B cell (primary cell): ENCODE measurements around the gene UGT1A7. TPM values are rescaled to one million over a fixed set of nuclear protein-coding genes. Genes with fewer than 3 reads are reported as not detected.
"Not testable (repeated sequence)": the region's sequence is repeated elsewhere in the genome, so short reads cannot be mapped to it uniquely, and the experiment has no call there.

Experiments used
- ATAC-seq: fragments of 200-7000 bp; cut with Tn5 transposase; one replicate; pipeline ENCODE4 v1.10.0; 2021; ENCODE audit warnings: low read depth, mild to moderate bottlenecking, moderate number of reproducible peaks, moderate library complexity
- CTCF ChIA-PET: fragments of 350-600 bp; sonication (Branson Sonifier 250); formaldehyde crosslinking; loops from one replicate; lab custom pipeline; 2021; ENCODE audit warnings: antibody characterized with exemption, inconsistent platforms; lab: Charles Lee
- POLR2A ChIA-PET: fragments of 350-600 bp; sonication (Branson Sonifier 250); formaldehyde crosslinking; loops from one replicate; lab custom pipeline; 2021; ENCODE audit warnings: antibody characterized with exemption; lab: Charles Lee
- DNase-seq: peaks from one replicate; pipeline ENCODE4 v3.0.0; 2013
- H2AFZ ChIP-seq: 2 replicates; pipeline ENCODE4 v1.6.1; 2012; ENCODE audit warnings: mild to moderate bottlenecking, low read depth, low read length; ENCODE audit not compliant: insufficient read depth, poor library complexity, severe bottlenecking
- H3K27ac ChIP-seq, 2 donors: 1 replicate in 1 of 2; 2 replicates in 1 of 2; pipeline ENCODE4 v1.5.1; 2012 to 2013; ENCODE audit warnings: low read length in 2 of 2, mild to moderate bottlenecking in 2 of 2, moderate library complexity in 1 of 2
- H3K27me3 ChIP-seq, 4 experiments: fragments of 200-600 bp in 1 of 4; sonication (generic) in 1 of 4; replicated peaks in 1 of 4; 1 replicate in 2 of 4; 2 replicates in 2 of 4; pipeline versions ENCODE4 v1.6.1 to v1.7.0; 2013 to 2016; ENCODE audit warnings: low read length in 3 of 4, mild to moderate bottlenecking in 2 of 4, mixed read lengths in 1 of 4, moderate library complexity in 1 of 4; ENCODE audit not compliant: insufficient read depth in 4 of 4, control insufficient read depth in 3 of 4; ENCODE audit errors: control extremely low read depth in 1 of 4
- H3K36me3 ChIP-seq, 2 experiments: replicated peaks in 1 of 2; 1 replicate in 1 of 2; 2 replicates in 1 of 2; pipeline versions ENCODE4 v1.6.1 to v1.7.1; 2013; ENCODE audit warnings: low read length in 1 of 2; ENCODE audit not compliant: insufficient read depth in 2 of 2, control insufficient read depth in 1 of 2; ENCODE audit errors: control extremely low read depth in 1 of 2, extremely low read depth in 1 of 2
- H3K4me1 ChIP-seq, 2 donors: fragments of 200-600 bp in 1 of 2; sonication (generic) in 1 of 2; 1 replicate in 1 of 2; 2 replicates in 1 of 2; pipeline versions ENCODE4 v1.5.1 to v1.6.1; 2013 to 2017; ENCODE audit warnings: low read length in 2 of 2; ENCODE audit not compliant: control insufficient read depth in 2 of 2, insufficient read depth in 2 of 2
- H3K4me2 ChIP-seq: replicated peaks from 2 replicates; pipeline ENCODE3; 2012; ENCODE audit warnings: mild to moderate bottlenecking, low read depth, low read length; ENCODE audit not compliant: poor library complexity, severe bottlenecking
- H3K4me3 ChIP-seq, 5 experiments: fragments of 200-600 bp in 1 of 5; sonication (generic) in 1 of 5; 1 replicate in 3 of 5; 2 replicates in 2 of 5; pipeline versions ENCODE4 v1.5.1 to v1.7.0; 2011 to 2016; ENCODE audit warnings: low read length in 4 of 5, mild to moderate bottlenecking in 4 of 5, low read depth in 2 of 5, control low read depth in 1 of 5, moderate library complexity in 1 of 5; ENCODE audit not compliant: insufficient read depth in 1 of 5; ENCODE audit errors: control extremely low read depth in 1 of 5, extremely low read depth in 1 of 5
- H3K79me2 ChIP-seq: fragments of 200-600 bp; sonication (generic); one replicate; pipeline ENCODE4 v1.6.0; 2016; ENCODE audit warnings: low read length; ENCODE audit not compliant: control insufficient read depth, insufficient read depth
- H3K9ac ChIP-seq: fragments of 200-600 bp; sonication (generic); 2 replicates; pipeline ENCODE4 v1.6.1; 2017; ENCODE audit warnings: mild to moderate bottlenecking, low read length, moderate library complexity
- H3K9me3 ChIP-seq, 3 donors: one replicate each; pipeline versions ENCODE4 v1.6.1 to v1.7.1; 2013; ENCODE audit warnings: low read length in 2 of 3; ENCODE audit not compliant: control insufficient read depth in 2 of 3, insufficient read depth in 1 of 3; ENCODE audit errors: control extremely low read depth in 1 of 3
- H4K20me1 ChIP-seq: 2 replicates; pipeline ENCODE4 v1.6.0; 2012; ENCODE audit warnings: mild to moderate bottlenecking, low read length; ENCODE audit not compliant: insufficient read depth, control insufficient read depth, poor library complexity, severe bottlenecking
- H3K27ac Mint-ChIP-seq: one replicate; pipeline ENCODE4 v1.8.0; 2021; ENCODE audit warnings: mixed read lengths
- H3K27me3 Mint-ChIP-seq: one replicate; pipeline ENCODE4 v1.8.0; 2021; ENCODE audit warnings: mixed read lengths
- H3K4me1 Mint-ChIP-seq: one replicate; pipeline ENCODE4 v1.8.0; 2021; ENCODE audit warnings: mixed read lengths
- H3K4me3 Mint-ChIP-seq: one replicate; pipeline ENCODE4 v1.8.0; 2021; ENCODE audit warnings: mixed read lengths
- H3K9me3 Mint-ChIP-seq: one replicate; pipeline ENCODE4 v1.8.0; 2022; ENCODE audit warnings: mixed read lengths; ENCODE audit not compliant: insufficient read depth
- CTCF ChIP-seq: fragments of 200-600 bp; IDR thresholded peaks from one replicate; pipeline ENCODE4 v1.8.0; 2022; ENCODE audit warnings: antibody characterized with exemption, mild to moderate bottlenecking
- EZH2 ChIP-seq: IDR thresholded peaks from 2 replicates; pipeline ENCODE4 v1.6.1; 2012; ENCODE audit warnings: borderline replicate concordance, low read depth, mild to moderate bottlenecking, moderate library complexity, low read length; ENCODE audit not compliant: insufficient read depth, poor library complexity, severe bottlenecking
- WGBS: methylation state at CpG from one replicate; pipeline ENCODE4 v1.1.5; 2013; ENCODE audit warnings: missing lambda C conversion rate; ENCODE audit not compliant: insufficient coverage; 5-methylcytosine and 5-hydroxymethylcytosine counted together
- intact Hi-C: fragments of 100-400 bp; cut with micrococcal nuclease; formaldehyde crosslinking; loops from one replicate; pipeline ENCODE4 v1.10.0; 2022
- polyA plus RNA-seq: library from polyadenylated mRNA; depleted of rRNA; stranded (reverse); fragments of >200 nt; gene quantifications from 2 replicates; pipeline ENCODE4 v1.2.3, GENCODE V29; 2012
- total RNA-seq, 2 donors: library from RNA; stranded (reverse); fragments of 120-200 nt in 1 of 2; gene quantifications; 1 replicate in 1 of 2; 2 replicates in 1 of 2; pipeline versions ENCODE4 v1.2.3 to v1.2.4, GENCODE V29; 2013 to 2022

UGT1A7 gene
- total and polyA plus RNA-seq, 2 donors (not counting 1 experiment from before 2014, with no cell fraction given): not detected

DNA sequence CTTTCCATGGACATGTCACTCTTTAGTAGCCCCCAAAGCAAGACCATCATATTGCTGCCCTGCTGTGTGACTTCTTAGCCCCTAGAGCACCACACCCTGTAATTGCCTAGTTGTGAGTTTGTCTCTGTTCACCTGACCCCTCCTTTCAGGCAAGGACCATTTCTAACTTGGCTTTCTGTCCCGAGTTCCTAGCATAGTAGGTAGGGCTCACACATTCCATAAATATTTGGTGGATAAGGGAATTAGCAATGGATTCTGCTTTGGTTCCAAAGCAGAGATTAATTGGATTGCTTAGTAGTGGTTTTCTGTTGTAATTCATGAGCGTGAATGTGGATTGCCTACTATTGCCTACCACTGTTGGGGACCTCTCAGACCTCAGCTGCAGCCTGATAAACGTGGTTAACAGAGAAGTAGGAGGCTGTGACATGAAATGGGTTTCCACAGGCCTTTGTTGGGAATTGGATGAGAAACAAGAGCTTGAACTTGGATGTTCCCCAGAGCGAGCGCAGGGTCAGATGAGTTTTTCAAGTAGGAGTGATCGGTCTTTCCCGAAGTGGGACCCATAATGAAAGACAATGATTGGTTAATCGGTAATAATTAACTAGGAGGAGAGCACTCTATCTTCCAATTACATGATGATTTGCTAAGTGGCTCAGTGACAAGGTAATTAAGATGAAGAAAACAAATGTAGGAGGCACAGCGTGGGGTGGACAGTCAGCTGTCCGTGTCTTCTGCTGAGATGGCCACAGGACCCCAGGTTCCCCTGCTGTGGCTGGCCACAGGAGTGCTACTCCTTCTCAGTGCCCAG lies 65.0 kb downstream of the UGT1A7 start:
- H3K79me2 ChIP-seq: no peaks in the 10 kb centered on the region
- no peak for DNase-seq
- TF ChIP-seq EZH2 (no peak), CTCF (no peak)
- 87% methylated on average over 7 of the region's 10 CpGs for WGBS
- no peak for ATAC-seq
- ChIA-PET POLR2A (no interaction called here), CTCF (no interaction called here)
- no peaks in the 10 kb centered on the region for H3K4me1 Mint-ChIP-seq
- intact Hi-C loops: no loop called here
- H3K9me3 Mint-ChIP-seq: peaks cover 4% of the 10 kb centered on the region
- no peak overlapping the region for H3K27ac Mint-ChIP-seq
- H3K4me3 Mint-ChIP-seq: no peak overlapping the region
- H3K27me3 Mint-ChIP-seq: peaks cover 40% of the 10 kb centered on the region
- no peaks in the 10 kb centered on the region for H3K36me3 ChIP-seq
- H2AFZ ChIP-seq: no peak overlapping the region
- no peak overlapping the region for H3K4me2 ChIP-seq
- H3K4me1 ChIP-seq: no peaks in the 10 kb centered on the region
- no peaks in the 10 kb centered on the region for H4K20me1 ChIP-seq
- H3K9me3 ChIP-seq: peaks cover 1 to 14% (median 8%) of the 10 kb centered on the region in 3 donors
- no peak overlapping the region for H3K9ac ChIP-seq
- H3K4me3 ChIP-seq: no peak overlapping the region
- no peak overlapping the region for H3K27ac ChIP-seq
- H3K27me3 ChIP-seq: peaks cover 0 to 3% (median 0%) of the 10 kb centered on the region in 4 experiments

DNA sequence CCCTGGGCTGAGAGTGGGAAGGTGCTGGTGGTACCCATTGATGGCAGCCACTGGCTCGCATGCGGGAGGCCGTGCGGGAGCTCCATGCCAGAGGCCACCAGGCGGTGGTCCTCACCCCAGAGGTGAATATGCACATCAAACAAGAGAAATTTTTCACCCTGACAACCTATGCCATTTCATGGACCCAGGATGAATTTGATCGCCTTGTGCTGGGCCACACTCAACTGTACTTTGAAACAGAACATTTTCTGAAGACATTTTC lies 65.5 kb downstream of the UGT1A7 start:
- ChIA-PET CTCF (no interaction called here), POLR2A (no interaction called here)
- no peak overlapping the region for H2AFZ ChIP-seq
- no peak overlapping the region for H3K4me2 ChIP-seq
- H4K20me1 ChIP-seq: no peaks in the 10 kb centered on the region
- no peak overlapping the region for H3K4me3 Mint-ChIP-seq
- H3K27ac ChIP-seq: no peak overlapping the region
- intact Hi-C loops: no loop called here
- no peak overlapping the region for H3K9ac ChIP-seq
- peaks cover 1 to 14% (median 8%) of the 10 kb centered on the region in 3 donors for H3K9me3 ChIP-seq
- H3K9me3 Mint-ChIP-seq: peaks cover 4% of the 10 kb centered on the region
- H3K27me3 Mint-ChIP-seq: peaks cover 35% of the 10 kb centered on the region
- WGBS: 92% methylated on average over 6 of the region's 6 CpGs
- TF ChIP-seq CTCF: no peak
- no peak for TF ChIP-seq EZH2
- H3K4me1 ChIP-seq: no peaks in the 10 kb centered on the region
- peaks cover 0 to 3% (median 0%) of the 10 kb centered on the region in 4 experiments for H3K27me3 ChIP-seq
- DNase-seq (no peak), ATAC-seq (no peak)
- no peaks in the 10 kb centered on the region for H3K36me3 ChIP-seq
- H3K27ac Mint-ChIP-seq: no peak overlapping the region
- no peaks in the 10 kb centered on the region for H3K79me2 ChIP-seq
- H3K4me3 ChIP-seq: no peak overlapping the region
- no peaks in the 10 kb centered on the region for H3K4me1 Mint-ChIP-seq

- 100% methylated on average over 1 of the region's 2 CpGs for WGBS
Measured at GRCh38 chr2:233750689-233751088, 69.0 kb downstream of the UGT1A7 start.

More at GRCh38 chr2:233750689-233751088, 69.0 kb downstream of the UGT1A7 start:
- peaks cover 36% of the 10 kb centered on the region for H3K27me3 Mint-ChIP-seq
- H4K20me1 ChIP-seq, H3K27ac ChIP-seq, H3K9ac ChIP-seq, H3K4me2 ChIP-seq, ATAC-seq, POLR2A ChIA-PET, H3K27ac Mint-ChIP-seq, H3K4me1 Mint-ChIP-seq, H3K9me3 Mint-ChIP-seq, H2AFZ ChIP-seq, H3K4me3 Mint-ChIP-seq, H3K4me3 ChIP-seq, CTCF ChIA-PET, H3K4me1 ChIP-seq, H3K36me3 ChIP-seq, H3K79me2 ChIP-seq, H3K27me3 ChIP-seq, DNase-seq, intact Hi-C loops: not testable (repeated sequence)
- H3K9me3 ChIP-seq: peaks cover 1 to 16% (median 8%) of the 10 kb centered on the region in 3 donors
